NK-92 (cell line): ENCODE results near the gene DSTYK.
"Not testable (repeated sequence)": the region's sequence is repeated elsewhere in the genome, so short reads cannot be mapped to it uniquely, and the experiment has no call there.

Experiments
- DNase-seq: peaks from one replicate; lab custom pipeline; 2025; ENCODE audit not compliant: unreplicated experiment; lab: John Stamatoyannopoulos, UW

Gene DSTYK

DNA sequence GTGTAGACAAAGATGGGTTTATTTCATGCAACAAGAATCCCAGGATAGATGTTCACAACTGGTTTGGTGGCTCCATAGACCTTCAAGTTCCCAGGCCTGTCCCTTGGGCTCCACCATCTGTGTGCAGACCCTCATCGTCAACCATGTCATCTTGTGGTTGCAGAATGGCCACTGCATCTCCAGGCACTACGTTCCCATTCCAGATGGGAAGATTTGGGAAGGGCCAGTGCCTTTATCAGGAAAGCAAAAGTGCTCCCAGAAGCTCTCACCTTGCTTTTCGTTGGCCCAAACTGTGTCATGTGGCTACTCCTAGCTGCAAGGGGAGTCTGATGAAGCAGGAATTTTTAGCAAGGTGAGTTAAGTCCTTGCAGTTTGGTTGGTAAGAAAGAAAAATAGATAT, 29.1 kb upstream of the DSTYK start:
- no peak for DNase-seq

DNA sequence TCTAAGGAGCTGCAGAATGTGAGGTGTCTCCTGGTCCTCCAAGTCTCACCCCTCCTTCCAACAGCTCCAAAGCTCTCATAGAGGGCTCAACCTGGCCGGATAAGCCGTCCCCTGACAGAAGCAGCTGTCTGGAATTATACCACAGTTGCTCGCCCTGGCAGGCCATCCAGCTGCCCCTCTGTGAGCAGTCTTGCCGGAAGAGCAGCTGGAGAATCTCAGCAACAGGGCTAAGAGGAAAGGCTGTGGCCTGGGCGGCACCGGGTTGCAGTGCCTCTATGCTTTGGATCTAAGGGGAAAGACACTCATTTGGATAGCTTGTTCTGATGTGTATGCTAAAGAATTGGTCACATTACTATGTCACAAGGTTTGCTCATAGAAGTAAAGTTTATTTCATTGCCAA, 28.6 kb upstream of the DSTYK start:
- no peak for DNase-seq

DNA sequence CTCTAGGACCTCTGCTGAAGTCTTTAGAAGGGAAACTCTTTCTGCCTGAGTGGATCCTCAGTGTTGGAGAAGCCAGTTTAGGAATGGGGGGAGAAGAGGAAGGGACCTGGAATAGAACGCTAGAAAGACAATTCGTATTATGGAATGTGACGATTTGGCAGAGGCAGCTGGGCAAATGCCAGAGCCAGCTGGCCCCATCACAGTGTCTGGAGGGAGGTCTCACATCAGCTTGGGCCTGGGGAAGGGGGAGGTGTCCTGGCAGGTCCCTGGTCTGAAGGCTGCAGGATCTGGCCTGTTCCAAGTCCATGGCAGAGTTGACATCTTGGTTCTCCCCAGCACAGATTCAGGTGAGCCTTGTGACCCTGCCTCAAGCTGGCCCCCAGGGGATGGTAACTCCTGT, 27.6 kb upstream of the DSTYK start:
- DNase-seq, result no peak

DNA sequence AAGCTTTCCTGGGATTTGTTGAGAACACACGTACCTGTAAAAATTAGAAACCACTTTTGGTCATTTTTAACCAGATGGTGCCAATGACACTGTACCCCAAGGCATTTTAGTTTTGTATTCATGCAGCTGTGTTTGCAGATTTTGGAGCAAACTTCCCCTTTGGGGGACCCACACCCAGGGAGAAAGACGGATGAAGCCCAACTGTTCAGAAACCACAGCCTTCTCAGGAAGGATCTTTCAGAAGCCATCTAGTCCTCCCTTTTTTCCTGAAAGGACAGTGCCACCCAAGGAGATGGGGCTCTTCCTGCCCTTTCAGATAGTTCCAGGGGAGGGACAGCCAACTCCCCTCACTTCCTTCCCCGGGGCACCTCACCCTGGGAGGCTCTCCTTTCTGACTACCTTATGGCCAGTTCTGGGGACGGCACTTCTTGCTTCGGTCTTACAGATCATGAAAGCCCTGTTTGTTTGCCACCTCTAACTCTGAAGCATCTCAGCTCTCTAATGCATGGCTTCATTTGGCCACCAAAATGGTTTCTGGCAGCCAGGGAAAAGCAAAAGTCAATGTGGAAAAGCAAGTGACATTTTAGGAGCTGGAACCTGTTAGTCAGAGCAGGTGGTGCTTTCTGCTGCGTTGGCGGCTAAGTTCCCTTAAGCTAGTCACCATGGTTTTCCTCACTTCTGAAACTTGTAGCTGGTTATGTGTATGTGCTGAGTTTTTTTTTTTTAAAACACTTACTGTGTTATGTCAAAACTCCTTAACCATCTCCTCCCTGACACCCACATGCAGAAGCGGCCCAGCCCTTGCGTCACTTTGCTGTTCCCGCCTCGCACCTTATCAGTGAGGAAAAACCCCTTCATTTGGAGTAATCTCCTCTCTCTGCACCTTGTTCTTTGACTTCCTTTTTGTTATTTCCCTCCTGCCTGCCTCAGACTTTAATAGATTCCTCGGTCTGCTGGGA, 26.3 kb upstream of the DSTYK start:
- no peak for DNase-seq

DNA sequence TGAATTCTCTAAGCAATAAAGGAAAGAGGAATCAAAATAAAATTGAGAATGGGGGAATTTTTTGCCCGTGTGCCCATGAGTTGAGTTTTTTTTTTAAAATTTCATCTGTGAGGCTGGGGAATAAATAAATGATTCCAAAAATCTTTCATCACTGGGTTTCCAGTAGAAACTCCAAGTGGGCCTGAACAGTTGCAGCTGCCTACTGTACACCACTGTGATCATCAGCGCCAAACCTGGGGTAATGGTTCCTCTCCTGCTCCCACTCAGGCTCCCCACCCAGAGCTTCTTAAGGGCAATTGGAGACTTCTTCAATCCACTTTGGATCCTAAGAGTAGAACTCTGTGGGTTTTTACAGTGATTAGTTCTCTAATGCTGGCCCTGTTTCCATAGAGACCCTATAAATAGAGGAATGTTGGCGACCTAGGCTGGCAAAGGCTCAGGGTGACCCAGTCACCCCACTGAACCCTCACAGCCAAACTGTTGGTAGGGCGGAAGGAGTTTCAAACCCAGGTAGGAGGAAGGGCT, 25.5 kb upstream of the DSTYK start:
- DNase-seq, result no peak

DNA sequence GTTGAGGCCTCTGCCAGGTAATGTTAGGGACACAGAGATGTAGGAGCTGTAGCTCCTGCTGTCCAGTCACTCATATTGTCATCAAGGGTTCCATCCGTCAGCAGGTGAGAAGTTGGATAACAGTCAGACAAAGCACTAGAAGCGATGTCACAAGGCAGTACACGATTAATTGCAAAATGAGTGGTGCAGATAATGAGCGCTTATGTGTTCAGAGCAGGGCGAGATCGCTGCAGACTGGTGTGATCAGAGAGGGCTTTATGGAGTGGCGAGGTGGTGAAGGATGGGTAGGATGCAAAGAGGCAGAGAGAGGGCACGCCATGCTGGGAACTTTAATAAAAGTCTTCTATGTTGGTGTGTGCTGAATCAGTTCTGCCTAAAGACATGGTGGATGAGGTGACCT, 25.0 kb upstream of the DSTYK start:
- DNase-seq, result no peak

DNA sequence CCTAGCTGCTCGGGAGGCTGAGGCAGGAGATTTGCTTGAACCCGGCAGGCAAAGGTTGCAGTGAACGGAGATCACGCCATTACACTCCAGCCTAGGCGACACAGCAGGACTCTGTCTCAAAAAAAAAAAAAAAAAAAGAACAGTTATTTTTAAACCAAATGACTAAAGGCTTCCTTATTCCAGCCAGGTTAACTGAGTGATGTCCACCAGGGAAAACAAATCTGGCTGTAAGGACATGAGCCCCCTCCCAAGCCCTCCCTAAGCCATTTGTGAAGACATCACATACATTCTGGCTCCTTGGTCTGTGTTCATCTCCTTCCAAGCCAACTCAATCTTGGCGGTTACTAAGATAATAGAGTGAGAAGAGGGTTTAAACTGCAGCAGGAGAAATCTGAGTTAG, 24.4 kb upstream of the DSTYK start:
- no peak for DNase-seq

DNA sequence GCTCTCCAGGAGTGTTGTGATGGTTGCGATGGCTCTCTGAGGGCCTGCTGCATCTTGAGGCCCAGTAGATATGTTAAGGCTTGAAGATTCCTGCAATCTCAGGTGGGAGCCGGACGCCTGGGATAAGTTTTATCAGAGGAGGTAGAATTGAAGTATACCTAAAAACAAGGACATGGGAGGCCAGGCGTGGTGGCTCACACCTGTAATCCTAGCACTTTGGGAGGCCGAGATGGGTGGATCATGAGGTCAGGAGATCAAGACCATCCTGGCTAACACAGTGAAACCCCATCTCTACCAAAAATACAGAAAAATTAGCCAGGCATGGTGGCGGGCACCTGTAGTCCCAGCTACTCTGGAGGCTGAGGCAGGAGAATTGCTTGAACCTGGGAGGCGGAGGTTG, 22.5 kb upstream of the DSTYK start:
- DNase-seq, result not testable (repeated sequence)

DNA sequence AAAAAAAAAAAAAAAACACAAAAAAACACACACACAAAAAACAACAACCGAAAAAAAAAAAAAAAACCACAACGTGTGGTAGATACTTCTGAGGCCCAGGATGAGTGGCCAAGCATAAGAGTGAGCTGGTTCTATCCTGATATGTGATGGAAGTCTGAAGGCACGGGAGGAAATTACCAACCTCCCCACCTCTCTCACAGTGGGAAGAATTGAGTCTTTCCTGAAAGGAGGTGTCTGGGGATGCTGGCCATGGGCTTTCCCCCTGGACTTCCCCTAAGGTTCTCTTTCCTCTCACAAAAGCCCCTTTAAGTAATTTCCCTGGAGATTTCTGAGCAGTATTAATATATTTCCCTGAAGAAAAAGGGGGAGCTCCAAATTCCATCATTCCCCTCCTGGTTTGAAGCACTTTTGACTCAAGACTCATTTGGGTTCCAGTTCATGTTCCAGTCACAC, 21.5 kb upstream of the DSTYK start:
- DNase-seq, result no peak

DNA sequence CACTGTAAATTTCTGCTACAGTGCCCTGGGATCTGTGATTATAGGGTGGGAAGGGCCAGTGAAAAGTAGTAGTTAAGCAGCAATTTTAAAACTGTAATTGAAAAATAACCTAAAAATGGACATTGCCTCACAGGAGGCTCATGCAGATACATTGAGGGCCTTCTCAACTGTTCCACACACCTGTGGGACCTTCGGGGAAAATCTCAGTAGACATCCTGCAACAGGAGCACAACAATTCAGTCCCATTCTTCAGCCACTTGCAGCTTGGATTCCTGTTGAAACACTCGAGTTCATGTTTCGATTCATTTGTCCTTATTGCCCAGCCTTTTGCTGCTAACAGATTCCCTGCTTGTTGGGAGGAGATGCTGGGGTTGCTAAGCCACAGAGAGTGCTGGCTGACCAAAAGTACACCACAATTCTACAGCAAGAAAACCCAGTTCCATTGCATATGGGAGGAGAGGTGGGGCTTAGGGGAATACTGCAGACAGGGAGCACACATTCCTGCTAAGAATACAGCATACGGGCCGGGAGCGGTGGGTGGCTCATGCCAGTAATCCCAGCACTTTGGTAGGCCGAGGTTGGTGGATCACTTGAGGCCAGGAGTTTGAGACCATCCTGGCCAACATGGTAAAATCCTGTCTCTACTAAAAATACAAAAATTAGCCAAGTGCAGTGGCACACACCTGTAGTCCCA, 20.8 kb upstream of the DSTYK start:
- DNase-seq, result no peak

DNA sequence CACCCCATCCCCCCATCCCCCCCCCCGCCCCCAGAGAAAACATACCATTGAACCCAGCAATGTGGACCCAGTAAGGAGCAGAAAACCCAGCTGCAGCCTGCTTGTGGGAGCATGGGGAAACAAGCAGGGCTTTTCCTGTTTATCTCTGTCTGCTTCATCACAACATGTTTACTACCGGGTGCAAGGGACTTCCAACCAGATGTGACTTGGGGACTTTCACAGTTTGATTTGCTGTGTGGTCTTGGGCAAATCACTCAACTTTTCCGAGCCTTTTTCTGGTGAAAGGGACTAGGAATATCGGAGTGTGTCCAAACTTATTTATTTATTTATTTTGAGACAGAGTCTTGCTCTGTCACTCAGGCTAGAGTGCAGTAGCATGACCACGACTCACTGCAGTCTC, 19.5 kb upstream of the DSTYK start:
- no peak for DNase-seq

DNA sequence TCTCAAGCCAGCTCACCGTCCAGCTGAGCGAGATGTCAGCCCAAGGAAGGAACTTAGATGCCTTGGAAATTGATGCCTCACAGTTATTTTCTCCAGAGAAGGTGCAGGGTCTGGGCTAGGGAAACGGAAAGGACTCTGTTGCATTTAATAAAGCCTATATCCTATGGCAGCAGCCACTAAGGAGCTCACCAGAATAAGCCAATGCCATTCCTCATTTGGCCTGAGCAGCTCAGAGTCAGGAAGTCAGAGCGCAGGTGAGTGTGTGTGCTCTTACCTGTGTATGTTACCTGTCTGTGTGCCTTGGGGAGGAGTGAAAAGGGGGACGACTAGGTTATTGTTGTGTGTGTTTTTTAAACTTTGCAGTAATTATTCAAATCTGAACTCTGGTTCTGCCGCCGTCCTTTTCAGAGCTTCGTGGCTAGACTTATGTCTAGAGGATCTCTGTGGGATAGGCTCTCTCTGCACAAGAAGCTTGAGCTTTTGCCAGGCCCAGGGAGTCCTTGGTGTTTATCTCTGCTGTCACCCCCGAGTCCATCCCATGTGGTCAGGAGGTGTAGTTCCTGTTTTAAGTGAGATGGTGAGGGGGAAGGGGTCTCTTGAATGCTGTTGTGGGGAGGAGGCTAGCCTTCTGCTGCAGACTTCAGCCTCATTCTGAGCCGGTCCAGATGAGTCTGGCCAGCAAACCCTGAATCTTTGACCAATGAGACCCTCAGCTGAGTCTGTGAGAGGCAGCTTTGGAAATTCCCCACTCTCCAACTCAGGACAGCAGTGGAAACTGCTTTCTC, 18.6 kb upstream of the DSTYK start:
- no peak for DNase-seq

DNA sequence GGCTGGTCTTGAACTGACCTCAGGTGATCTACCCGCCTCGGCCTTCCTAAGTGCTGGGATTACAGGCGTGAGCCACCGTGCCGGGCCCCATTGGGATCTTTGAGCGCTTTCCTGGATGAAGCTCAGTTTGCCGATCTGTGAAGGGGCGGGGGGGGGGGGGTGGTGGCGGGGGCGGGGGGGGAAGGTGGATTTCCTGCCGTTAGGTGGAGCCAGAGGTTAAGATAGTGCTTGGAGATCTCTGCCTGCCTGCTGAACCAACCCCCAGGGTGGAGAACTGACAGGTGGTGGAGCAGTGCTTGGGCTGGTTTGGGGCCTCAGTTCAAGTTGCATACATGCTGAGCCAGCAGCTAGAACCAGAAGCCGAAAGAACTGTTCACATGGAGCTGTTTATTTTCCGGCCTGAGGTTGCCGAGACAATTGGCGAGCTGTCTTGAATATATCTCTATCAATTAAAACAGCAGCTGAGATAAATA, 17.9 kb upstream of the DSTYK start:
- DNase-seq, result no peak

DNA sequence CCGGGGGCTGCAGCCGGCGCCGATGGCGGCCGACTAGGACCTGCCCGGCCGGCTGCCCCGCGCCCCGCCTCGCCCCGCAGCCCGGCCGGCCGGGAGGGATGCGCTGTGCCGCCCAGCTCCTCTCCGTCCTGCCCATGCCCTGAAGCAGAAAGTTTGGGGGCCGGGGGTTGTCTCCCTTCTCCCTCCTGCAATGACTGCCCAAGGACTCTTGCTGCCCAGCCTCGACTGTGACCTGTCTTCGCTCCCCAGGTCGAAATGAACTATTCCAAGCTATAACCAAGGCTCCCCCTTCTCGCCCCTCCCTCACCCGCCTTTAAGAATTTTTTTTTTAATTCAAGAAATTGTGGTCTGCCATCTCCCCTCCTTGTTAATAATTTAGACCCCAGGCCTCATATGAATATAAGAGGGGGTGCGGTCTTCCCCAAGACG, 16.6 kb upstream of the DSTYK start:
- no peak for DNase-seq

DNA sequence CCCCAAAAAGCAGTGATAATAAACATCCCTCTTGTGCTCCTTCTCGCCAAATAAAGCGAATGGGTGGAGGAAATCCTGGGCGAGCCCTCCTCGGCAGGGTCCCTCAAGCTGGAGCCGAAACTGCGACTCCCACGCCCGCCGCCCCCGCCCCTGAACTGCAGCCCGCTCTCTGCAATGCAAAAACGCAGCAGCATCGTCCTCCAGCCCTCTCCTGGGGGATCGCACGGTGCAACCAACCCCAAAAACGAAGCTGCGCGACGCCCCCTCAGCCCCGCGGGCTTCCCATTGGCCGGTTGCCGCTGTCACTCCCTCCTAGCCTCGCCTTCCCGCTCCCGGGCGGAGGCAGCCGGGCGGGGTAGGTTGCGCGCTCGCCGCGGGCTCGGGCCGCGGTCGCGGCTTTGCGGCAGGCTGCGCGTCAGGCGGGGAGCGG, 16.1 kb upstream of the DSTYK start, which contains the start of gene TMCC2:
Gene TMCC2, plus strand, starts transcription at position 363 of the 430 bp plus-strand sequence. CDS start 619 bp downstream, outside the sequence.
- no peak for DNase-seq

DNA sequence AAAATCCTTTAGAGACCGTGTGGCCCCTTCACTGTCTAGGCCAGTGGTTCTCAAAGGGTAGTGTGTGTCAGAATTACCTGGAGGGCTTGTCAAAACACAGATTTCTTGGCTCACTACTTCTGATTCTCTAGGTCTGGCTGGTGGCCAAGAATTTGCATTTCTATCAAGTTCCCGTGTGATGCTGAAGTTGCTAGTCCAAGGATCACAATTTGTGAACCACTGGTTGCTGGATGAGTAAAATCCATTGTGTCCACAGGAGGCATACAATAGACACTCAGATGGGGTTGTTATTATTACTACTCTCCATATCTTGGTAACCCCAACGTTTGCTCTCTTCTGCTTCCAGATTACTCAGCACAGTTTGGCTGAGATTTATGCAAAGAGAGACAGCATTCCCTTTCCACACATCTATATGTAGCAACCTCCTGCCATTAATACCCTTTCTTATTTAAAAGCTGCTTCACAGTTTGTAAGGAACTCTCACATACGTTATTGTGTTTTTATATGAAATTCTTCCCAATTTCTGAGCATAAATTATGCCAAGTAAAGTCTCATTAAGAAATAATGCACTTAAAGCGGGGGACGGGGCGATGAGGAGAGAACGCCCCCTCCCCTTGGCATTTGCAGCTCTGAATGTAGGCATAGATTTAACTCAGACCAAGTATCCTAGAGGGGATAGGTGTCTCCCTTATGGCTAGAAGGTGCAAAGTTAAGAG, 15.5 kb upstream of the DSTYK start:
- no peak for DNase-seq

DNA sequence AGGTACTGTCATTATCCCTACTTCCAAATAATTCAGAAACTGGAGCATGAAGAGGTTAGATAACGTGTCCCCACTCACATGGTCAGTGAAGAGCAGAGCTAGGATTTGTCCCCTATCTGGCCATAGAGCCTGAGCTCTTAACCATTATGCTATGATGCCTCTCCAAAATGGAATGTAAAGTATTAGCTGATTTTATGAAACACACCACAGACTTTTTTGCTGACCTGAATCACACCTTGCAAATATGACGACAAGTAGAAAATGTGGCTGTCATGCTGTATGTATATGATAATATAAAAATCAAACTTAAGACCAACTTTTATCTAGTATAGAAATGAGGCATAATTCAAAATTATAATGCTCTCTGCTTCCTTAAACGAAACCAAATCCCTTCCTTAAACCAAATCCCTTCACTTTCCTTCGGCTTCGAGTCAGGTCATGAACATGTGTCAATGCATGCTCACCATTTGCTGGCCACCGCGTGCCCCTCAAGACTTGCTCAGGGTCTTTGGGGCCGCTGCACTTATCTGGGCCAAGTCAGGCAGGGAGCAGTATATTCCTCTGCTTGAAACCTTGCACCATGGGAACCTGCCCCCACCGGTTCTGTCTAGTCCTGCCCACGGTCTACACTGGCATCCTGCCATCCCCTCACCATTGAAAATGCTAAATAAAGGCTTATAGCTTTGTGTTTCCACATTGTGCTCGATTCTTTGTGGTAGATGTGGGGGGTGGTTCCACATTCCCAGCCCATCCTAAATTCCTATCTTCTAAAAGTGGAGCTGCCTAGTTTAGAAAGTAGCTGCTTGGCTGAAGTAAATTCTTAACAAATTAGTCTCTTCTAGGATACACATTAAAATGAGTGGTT, 14.6 kb upstream of the DSTYK start:
- DNase-seq, result no peak

DNA sequence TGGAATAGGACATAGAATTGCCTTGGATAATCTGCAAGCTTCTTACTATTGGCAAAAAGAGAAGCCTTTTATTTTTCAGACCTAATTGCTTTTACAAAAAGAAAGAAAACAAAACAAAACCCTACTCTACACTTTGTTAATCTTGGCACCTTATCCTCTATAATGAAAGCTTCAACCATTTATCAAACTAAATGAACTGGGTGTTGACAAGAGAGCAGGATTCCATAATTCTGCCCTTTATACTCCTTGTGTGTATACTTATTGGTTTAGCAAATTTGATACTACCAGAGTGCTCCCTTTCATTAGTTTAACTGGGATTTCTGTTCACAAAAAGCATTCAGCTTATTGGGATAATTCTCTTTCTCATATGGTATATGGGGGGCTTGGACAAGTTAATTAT, 13.2 kb upstream of the DSTYK start:
- DNase-seq, result no peak

DNA sequence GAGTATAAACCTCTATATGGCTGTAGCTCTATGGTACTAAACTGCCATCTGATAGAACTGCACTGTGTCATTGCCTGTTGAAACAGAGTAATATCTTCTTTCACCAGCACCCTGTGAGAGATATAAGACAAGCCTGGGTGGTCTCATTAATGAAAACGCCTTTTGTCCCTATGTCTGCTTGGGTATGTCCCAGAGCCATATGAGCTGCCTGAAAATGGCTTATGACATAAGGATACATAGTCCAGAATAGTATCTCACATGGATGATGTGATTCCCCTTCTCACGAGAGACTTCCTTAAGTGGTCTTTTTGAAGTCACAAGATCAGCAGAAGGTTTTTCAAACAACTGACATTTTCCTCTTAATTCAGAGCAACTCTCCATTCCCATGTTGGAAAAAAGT, 8.9 kb upstream of the DSTYK start:
- no peak for DNase-seq
